ENCODE results near the gene PCDHGB1. TPM values are rescaled to one million over a fixed set of nuclear protein-coding genes. Genes with fewer than 3 reads are reported as not detected.
"Not testable (repeated sequence)": the region's sequence is repeated elsewhere in the genome, so short reads cannot be mapped to it uniquely, and the experiment has no call there.

The PCDHGB1 gene
- polyA plus RNA-seq, 12 donors, result 0.32 to 1.0 (median 0.65) TPM; not detected in 2

DNA sequence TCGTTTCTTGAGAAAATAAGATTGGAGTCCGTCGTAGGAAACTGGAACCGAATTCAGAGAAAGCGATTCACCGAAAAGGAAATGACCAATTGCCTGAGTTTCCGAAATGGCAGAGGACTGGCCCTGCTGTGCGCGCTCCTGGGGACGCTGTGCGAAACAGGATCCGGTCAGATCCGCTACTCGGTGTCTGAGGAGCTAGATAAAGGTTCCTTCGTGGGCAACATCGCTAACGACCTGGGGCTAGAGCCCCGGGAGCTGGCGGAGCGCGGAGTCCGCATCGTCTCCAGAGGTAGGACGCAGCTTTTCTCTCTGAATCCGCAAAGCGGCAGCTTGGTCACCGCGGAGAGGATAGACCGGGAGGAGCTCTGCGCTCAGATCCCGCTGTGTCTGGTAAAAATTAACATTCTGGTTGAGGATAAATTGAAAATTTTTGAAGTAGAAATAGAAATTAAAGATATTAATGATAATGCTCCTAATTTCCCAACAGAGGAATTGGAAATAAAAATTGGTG lies 5.9 kb upstream of the PCDHGB1 start:
- DNase-seq, result no peak

GRCh38 chr5:141345327-141345726 lies 4.6 kb upstream of the PCDHGB1 start:
- no peak for DNase-seq

- DNase-seq, result not testable (repeated sequence)
Observed at GRCh38 chr5:141346017-141346416, 3.9 kb upstream of the PCDHGB1 start.

DNA sequence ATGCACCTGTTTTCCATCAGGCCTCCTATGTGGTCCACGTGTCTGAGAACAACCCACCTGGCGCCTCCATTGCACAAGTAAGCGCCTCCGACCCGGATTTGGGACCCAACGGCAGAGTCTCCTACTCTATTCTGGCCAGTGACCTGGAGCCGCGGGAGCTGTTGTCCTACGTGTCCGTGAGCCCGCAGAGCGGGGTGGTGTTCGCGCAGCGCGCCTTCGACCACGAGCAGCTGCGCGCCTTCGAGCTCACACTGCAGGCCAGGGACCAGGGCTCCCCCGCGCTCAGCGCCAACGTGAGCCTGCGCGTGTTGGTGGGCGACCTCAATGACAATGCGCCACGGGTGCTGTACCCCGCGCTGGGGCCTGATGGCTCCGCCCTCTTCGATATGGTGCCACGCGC lies 1.7 kb downstream of the PCDHGB1 start:
- DNase-seq, result no peak

- DNase-seq, result no peak
Observed at GRCh38 chr5:141354900-141355469, 5.1 kb downstream of the PCDHGB1 start, which contains the start of gene PCDHGA4. Gene PCDHGA4, plus strand, starts transcription at chr5:141355021. Its CDS starts 87 bp downstream, at chr5:141355108.

DNA sequence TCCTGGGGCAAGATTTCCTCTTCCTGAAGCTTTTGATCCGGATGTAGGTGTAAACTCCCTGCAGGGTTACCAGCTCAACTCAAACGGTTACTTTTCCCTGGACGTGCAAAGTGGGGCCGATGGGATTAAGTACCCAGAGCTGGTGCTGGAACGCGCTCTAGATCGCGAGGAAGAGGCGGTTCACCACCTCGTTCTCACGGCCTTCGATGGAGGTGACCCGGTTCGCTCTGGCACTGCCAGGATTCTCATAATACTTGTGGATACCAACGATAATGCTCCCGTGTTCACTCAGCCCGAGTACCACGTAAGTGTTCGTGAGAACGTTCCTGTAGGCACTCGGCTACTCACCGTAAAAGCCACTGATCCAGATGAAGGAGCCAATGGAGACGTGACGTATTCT lies 5.7 kb downstream of the PCDHGB1 start:
- DNase-seq, result no peak

- DNase-seq, result no peak
Observed at GRCh38 chr5:141356133-141356532, 6.2 kb downstream of the PCDHGB1 start.

DNA sequence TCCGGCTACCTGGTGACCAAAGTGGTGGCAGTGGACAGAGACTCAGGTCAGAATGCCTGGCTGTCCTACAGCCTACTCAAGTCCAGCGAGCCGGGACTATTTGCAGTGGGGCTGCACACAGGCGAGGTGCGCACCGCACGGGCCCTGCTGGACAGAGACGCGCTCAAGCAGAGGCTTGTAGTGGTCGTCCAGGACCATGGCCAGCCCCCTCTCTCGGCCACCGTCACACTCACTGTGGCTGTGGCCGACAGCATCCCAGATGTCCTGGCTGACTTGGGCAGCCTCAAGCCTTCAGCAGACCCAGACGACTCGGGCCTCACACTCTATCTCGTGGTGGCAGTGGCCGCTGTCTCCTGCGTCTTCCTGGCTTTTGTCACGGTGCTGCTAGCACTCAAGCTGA lies 7.1 kb downstream of the PCDHGB1 start:
- no peak for DNase-seq

GRCh38 chr5:141359790-141360426 lies 10.0 kb downstream of the PCDHGB1 start, which contains the start of gene PCDHGB2:
Gene PCDHGB2, plus strand, starts transcription at chr5:141359994. Its CDS starts 142 bp downstream, at chr5:141360136.
- no peak for DNase-seq

- DNase-seq, result no peak
Observed at GRCh38 chr5:141360685-141361084, 10.8 kb downstream of the PCDHGB1 start.

DNA sequence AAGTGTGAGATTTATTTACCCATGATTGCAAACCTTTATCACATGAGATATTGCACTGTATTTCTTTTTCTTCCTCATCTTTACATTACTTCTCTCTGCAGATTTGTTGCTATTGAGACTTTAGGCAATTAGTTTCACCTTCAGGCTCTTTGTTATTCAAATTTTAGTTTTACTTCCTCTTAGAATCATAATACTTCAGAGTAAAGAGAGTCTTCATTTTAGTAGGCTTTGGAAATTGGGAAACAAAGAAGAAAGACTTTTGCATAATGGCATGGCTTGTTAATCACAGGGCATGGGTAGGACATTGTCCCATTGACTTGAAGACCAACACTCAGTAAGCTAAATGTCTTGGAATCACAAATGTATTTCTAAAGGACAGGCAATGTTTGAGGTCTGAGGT lies 12.8 kb downstream of the PCDHGB1 start:
- DNase-seq, result no peak

DNA sequence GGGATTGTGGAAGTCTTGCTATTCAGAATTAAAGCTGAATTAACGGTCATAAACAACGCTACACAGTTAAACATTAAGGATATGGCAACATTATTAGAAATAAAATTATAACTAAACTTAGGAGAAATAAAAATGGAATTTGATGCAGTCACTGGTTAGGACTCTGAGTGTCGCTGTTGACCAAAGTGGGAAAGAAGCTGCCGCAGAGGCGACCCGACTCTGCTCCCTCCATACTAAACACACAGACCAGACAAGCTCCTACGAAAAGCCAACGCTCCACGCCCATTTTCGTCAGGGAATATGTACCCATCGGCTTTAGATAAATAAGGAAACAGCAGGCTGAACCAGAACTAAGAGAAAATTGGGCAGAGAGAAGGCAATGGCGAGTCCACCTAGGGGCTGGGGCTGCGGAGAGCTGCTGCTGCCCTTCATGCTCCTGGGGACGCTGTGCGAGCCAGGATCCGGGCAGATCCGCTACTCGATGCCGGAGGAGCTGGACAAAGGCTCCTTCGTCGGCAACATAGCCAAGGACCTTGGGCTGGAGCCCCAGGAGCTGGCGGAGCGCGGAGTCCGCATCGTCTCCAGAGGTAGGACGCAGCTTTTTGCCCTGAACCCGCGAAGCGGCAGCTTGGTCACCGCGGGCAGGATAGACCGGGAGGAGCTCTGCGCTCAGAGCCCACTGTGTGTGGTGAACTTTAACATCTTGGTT lies 14.2 kb downstream of the PCDHGB1 start, which contains the start of gene PCDHGA5:
TSS of gene PCDHGA5 (plus strand) at position 211 of the 709 bp plus-strand sequence. CDS start at position 380, 169 bp downstream.
- no peak for DNase-seq

- DNase-seq, result no peak
Observed at GRCh38 chr5:141366016-141366896, 16.4 kb downstream of the PCDHGB1 start.

DNA sequence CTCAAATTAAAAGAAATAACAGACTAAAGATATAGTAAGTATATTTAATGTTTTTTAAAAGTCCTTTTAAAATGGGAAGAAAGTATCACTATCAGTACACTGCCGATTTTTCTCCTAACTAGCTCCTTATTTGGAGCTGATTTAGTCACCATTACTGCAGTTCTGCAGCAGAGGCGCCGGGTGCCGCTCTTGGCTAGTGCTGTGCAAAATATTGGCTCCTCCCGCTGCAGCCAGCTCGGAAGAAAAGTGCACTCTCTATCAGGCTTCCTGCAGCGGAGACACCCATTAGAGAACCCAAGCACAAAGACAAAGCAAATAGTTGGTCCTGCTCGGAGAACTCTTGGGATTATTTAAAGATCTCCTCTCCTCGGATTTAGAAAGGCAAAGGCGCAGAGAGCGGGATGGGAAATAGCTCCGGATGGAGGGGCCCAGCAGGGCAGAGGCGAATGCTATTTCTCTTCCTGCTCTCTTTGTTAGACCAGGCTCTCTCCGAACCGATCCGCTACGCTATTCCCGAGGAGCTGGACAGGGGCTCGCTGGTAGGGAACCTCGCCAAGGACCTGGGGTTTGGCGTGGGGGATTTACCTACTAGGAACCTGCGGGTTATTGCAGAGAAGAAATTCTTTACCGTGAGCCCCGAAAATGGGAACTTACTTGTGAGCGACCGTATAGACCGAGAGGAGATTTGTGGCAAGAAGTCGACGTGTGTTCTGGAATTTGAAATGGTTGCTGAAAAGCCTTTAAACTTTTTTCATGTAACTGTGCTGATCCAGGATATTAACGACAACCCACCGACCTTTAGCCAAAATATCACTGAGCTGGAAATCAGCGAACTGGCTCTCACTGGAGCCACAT lies 20.3 kb downstream of the PCDHGB1 start, which contains the start of gene PCDHGB3:
TSS of gene PCDHGB3 (plus strand) at position 249 of the 855 bp plus-strand sequence. CDS start at position 402, 153 bp downstream.
- DNase-seq, result no peak

- DNase-seq, result no peak
Observed at GRCh38 chr5:141371572-141372475, 21.9 kb downstream of the PCDHGB1 start.

DNA sequence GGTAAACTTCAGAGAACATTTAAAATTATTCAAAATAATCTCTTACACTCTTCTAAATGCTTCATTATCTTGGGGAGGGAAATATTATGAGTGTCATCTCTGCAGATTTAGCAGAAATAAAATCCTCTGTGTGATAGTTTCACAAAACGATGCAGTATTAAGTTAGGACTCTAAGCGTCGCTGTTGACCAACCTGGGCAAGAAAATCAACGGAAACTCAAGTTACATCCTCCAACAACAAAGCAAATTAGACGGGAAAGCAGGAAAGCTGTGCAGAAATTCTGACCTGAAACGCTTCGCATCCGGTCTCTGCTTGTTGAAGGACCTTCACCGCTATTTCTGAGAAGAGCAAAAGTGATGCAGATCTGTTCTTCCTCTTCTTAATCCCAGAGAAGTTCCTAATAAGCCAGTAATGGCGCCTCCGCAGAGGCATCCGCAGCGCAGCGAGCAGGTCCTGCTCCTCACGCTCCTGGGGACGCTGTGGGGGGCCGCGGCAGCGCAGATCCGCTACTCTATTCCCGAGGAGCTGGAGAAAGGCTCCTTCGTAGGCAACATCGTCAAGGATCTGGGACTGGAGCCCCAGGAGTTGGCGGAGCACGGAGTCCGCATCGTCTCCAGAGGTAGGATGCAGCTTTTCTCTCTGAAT lies 23.9 kb downstream of the PCDHGB1 start, which contains the start of gene PCDHGA6:
TSS of gene PCDHGA6 (plus strand) at position 219 of the 645 bp plus-strand sequence. CDS start at position 412, 193 bp downstream.
- no peak for DNase-seq

DNA sequence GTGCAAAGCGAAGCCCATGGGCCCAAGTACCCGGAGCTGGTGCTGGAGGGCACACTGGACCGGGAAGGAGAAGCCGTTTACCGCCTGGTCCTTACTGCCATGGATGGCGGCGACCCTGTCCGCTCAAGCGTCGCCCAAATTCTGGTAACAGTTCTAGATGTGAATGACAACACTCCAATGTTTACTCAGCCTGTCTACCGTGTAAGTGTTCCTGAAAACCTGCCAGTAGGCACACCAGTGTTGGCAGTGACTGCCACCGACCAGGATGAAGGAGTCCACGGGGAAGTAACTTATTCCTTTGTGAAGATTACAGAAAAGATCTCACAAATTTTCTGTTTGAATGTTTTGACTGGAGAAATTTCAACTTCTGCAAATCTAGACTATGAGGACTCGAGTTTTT lies 24.7 kb downstream of the PCDHGB1 start:
- DNase-seq, result no peak

GRCh38 chr5:141375444-141376155 lies 25.7 kb downstream of the PCDHGB1 start:
- DNase-seq, result not testable (repeated sequence)

All from muscle of arm (tissue), 12 donors.